IMR-90 (cell line): ENCODE data around the gene BTNL2.

Experiments
- BHLHE40 ChIP-seq: fragments of 150-350 bp; IDR thresholded peaks from 2 replicates; pipeline ENCODE4 v1.6.1; 2016; ENCODE audit warnings: mild to moderate bottlenecking, low read depth, low read length
- CTCF ChIP-seq: conservative IDR thresholded peaks from 2 replicates; pipeline ENCODE4 v1.5.1; 2012; ENCODE audit warnings: mild to moderate bottlenecking, low read depth, low read length, improper control_type of control experiment
- MAFK ChIP-seq: IDR thresholded peaks from 2 replicates; pipeline ENCODE4 v1.6.1; 2012; ENCODE audit warnings: low read depth, low read length, improper control_type of control experiment
- MAZ ChIP-seq: IDR thresholded peaks from 2 replicates; pipeline ENCODE4 v1.6.1; 2012; ENCODE audit warnings: low read depth, mild to moderate bottlenecking, low read length, improper control_type of control experiment, moderate library complexity, borderline replicate concordance
- MXI1 ChIP-seq: IDR thresholded peaks from 2 replicates; pipeline ENCODE4 v1.6.1; 2012; ENCODE audit warnings: low read depth, mild to moderate bottlenecking, low read length, moderate library complexity, borderline replicate concordance
- POLR2A ChIP-seq: IDR thresholded peaks from 2 replicates; pipeline ENCODE4 v1.6.1; 2012; ENCODE audit warnings: mild to moderate bottlenecking, low read depth, low read length
- RAD21 ChIP-seq: IDR thresholded peaks from 2 replicates; pipeline ENCODE4 v1.6.1; 2012; ENCODE audit warnings: low read length, improper control_type of control experiment
- RCOR1 ChIP-seq: IDR thresholded peaks from 2 replicates; pipeline ENCODE4 v1.6.1; 2012; ENCODE audit warnings: mild to moderate bottlenecking, low read length, improper control_type of control experiment; ENCODE audit not compliant: insufficient replicate concordance
- RFX5 ChIP-seq: IDR thresholded peaks from 2 replicates; pipeline ENCODE4 v1.8.0; 2012; ENCODE audit warnings: low read depth, mild to moderate bottlenecking, low read length, moderate library complexity
- SMC3 ChIP-seq: fragments of 150-350 bp; IDR thresholded peaks from 2 replicates; pipeline ENCODE4 v1.6.1; 2016; ENCODE audit warnings: low read depth, mild to moderate bottlenecking, antibody characterized with exemption, low read length, moderate library complexity
- USF2 ChIP-seq: fragments of 150-350 bp; IDR thresholded peaks from 2 replicates; pipeline ENCODE4 v1.6.1; 2017; ENCODE audit warnings: mild to moderate bottlenecking, antibody characterized with exemption, low read length, low read depth

- TF ChIP-seq SMC3 (no peak), CTCF (no peak), POLR2A (no peak), USF2 (no peak), MAFK (no peak), RFX5 (no peak), RCOR1 (no peak), MAZ (no peak), MXI1 (no peak), BHLHE40 (no peak), RAD21 (no peak)
These were observed 19.2 kb downstream of the BTNL2 start for GRCh38 chr6:32387589-32388340.
